Measurements from ENCODE around the gene OR8U1. TPM values are rescaled to one million over a fixed set of nuclear protein-coding genes. Genes with fewer than 3 reads are reported as not detected.
"Not testable (repeated sequence)": the region's sequence is repeated elsewhere in the genome, so short reads cannot be mapped to it uniquely, and the experiment has no call there.

OR8U1 gene
- total RNA-seq: not detected

GRCh38 chr11:56375324-56375723, at the start of gene OR8U1:
Gene OR8U1, plus strand, starts transcription at chr11:56375624. Its CDS starts 0 bp downstream, at chr11:56375624.
- H3K27me3 ChIP-seq (ENCODE audit: control insufficient read depth in 3 of 3, insufficient read depth in 3 of 3, low read length in 3 of 3): no peaks in the 10 kb centered on the region
- no peak within 1 kb of the TSS for H3K27ac ChIP-seq (ENCODE audit: low read depth, low read length)
- no peak within 1 kb of the TSS for H3K9ac ChIP-seq (ENCODE audit: low read depth in 1 of 3, low read length in 3 of 3)
- no peak within 1 kb of the TSS for H3K4me3 ChIP-seq (ENCODE audit: low read length in 3 of 3)
- H3K9me3 ChIP-seq (ENCODE audit: control insufficient read depth in 3 of 3, low read length in 3 of 3): peaks cover 0 to 2% (median 0%) of the 10 kb centered on the region in 3 donors
- no peaks in the 10 kb centered on the region for H3K36me3 ChIP-seq (ENCODE audit: control insufficient read depth in 3 of 3, insufficient read depth in 3 of 3, low read length in 3 of 3)
- no peaks in the 10 kb centered on the region for H3K4me1 ChIP-seq (ENCODE audit: control insufficient read depth in 3 of 3, insufficient read depth in 3 of 3, low read length in 3 of 3)

- no peaks in the 10 kb centered on the region for H3K27me3 ChIP-seq (ENCODE audit: control insufficient read depth in 3 of 3, insufficient read depth in 3 of 3, low read length in 3 of 3)
These were observed 43.4 kb upstream of the OR8U1 start for GRCh38 chr11:56331861-56332491.

GRCh38 chr11:56333156-56333555, 42.3 kb upstream of the OR8U1 start:
- H3K9ac ChIP-seq (ENCODE audit: low read depth in 1 of 3, low read length in 3 of 3): no peak overlapping the region
- H3K4me3 ChIP-seq (ENCODE audit: low read length in 3 of 3): no peak overlapping the region
- H3K36me3 ChIP-seq (ENCODE audit: control insufficient read depth in 3 of 3, insufficient read depth in 3 of 3, low read length in 3 of 3): no peaks in the 10 kb centered on the region
- H3K4me1 ChIP-seq (ENCODE audit: control insufficient read depth in 3 of 3, insufficient read depth in 3 of 3, low read length in 3 of 3): no peaks in the 10 kb centered on the region
- H3K27me3 ChIP-seq (ENCODE audit: control insufficient read depth in 3 of 3, insufficient read depth in 3 of 3, low read length in 3 of 3): no peaks in the 10 kb centered on the region
- no peak overlapping the region for H3K27ac ChIP-seq (ENCODE audit: low read depth, low read length)
- H3K9me3 ChIP-seq (ENCODE audit: control insufficient read depth in 3 of 3, low read length in 3 of 3): no peaks in the 10 kb centered on the region

More at GRCh38 chr11:56331861-56332491, 43.4 kb upstream of the OR8U1 start:
- H3K4me1 ChIP-seq (ENCODE audit: control insufficient read depth in 3 of 3, insufficient read depth in 3 of 3, low read length in 3 of 3): no peaks in the 10 kb centered on the region
- H3K27ac ChIP-seq (ENCODE audit: low read depth, low read length): no peak overlapping the region
- H3K4me3 ChIP-seq (ENCODE audit: low read length in 3 of 3): no peak overlapping the region
- H3K9ac ChIP-seq (ENCODE audit: low read depth in 1 of 3, low read length in 3 of 3): no peak overlapping the region
- H3K36me3 ChIP-seq (ENCODE audit: control insufficient read depth in 3 of 3, insufficient read depth in 3 of 3, low read length in 3 of 3): no peaks in the 10 kb centered on the region
- H3K9me3 ChIP-seq (ENCODE audit: control insufficient read depth in 3 of 3, low read length in 3 of 3): no peaks in the 10 kb centered on the region

DNA sequence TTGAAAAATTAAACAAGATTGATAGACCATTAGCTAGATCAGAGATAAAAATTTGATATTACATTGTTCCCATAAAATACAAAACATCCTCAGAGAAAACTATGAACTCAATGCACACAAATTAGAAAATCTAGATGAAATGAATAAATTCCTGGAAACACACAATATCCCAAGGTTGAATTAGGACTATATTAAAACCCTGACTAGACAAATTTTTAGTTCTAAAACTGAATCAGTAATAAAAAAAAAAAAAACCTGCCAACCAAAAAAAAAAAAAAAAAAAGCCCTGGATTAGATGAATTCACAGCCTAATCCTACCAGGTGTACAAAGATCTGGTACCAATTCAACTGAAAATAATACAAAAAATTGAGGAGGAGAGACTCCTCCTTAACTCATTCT, 35.1 kb upstream of the OR8U1 start:
- no peak overlapping the region for H3K27ac ChIP-seq (ENCODE audit: low read depth, low read length)
- H3K36me3 ChIP-seq (ENCODE audit: control insufficient read depth in 3 of 3, insufficient read depth in 3 of 3, low read length in 3 of 3): no peaks in the 10 kb centered on the region
- H3K4me1 ChIP-seq (ENCODE audit: control insufficient read depth in 3 of 3, insufficient read depth in 3 of 3, low read length in 3 of 3): no peaks in the 10 kb centered on the region
- no peak overlapping the region for H3K9ac ChIP-seq (ENCODE audit: low read depth in 1 of 3, low read length in 3 of 3)
- H3K9me3 ChIP-seq (ENCODE audit: control insufficient read depth in 3 of 3, low read length in 3 of 3): no peaks in the 10 kb centered on the region
- no peaks in the 10 kb centered on the region for H3K27me3 ChIP-seq (ENCODE audit: control insufficient read depth in 3 of 3, insufficient read depth in 3 of 3, low read length in 3 of 3)
- H3K4me3 ChIP-seq (ENCODE audit: low read length in 3 of 3): no peak overlapping the region

DNA sequence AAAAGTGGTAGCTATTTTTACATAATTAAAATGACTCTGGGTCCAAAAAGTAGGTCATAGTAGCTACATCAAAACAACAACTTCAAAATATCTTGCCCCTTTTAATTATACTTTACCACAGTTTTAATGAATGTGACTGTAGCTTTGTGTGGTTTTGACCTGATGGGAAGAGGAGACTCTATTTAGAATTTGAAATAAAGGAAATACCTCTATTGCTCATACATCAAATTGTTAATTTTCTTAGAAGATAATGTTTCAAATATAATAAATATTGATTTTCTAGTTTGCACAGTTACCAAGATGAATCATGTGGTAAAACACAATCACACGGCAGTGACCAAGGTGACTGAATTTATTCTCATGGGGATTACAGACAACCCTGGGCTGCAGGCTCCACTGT, 29.7 kb upstream of the OR8U1 start, which contains the start of gene OR8K1:
OR8K1 (plus strand) TSS at position 301 of the 400 bp plus-strand sequence; CDS start at position 301, 0 bp downstream.
- no peaks in the 10 kb centered on the region for H3K4me1 ChIP-seq (ENCODE audit: control insufficient read depth in 3 of 3, insufficient read depth in 3 of 3, low read length in 3 of 3)

DNA sequence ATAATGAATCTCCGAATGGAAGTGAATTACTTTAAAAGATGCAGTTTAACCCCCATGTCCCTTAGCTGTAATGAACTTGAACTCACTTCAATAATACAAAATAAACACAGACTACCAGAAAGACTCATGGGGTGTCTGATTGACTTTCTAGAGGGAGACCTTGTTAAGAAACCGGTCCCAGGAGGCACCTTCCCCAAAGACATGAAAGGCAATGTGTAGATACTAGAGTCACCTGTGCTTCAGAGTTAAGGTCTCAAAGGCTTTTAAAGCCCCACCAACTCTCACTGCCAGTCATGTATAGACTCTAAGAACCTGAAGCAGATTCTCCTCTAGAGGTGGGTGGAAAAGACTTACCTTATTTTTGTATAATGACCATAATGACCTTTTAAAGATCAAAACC, 21.4 kb upstream of the OR8U1 start, which contains the start of gene OR8J1:
OR8J1 (plus strand) TSS at position 301 of the 400 bp plus-strand sequence. CDS start 5,956 bp downstream, outside the sequence.
- Histone ChIP-seq H3K4me1 (ENCODE audit: control insufficient read depth in 3 of 3, insufficient read depth in 3 of 3, low read length in 3 of 3) (no peaks in the 10 kb centered on the region), H3K4me3 (ENCODE audit: low read length in 3 of 3) (no peak within 1 kb of the TSS), H3K27me3 (ENCODE audit: control insufficient read depth in 3 of 3, insufficient read depth in 3 of 3, low read length in 3 of 3) (no peaks in the 10 kb centered on the region), H3K9me3 (ENCODE audit: control insufficient read depth in 3 of 3, low read length in 3 of 3) (no peaks in the 10 kb centered on the region), H3K27ac (ENCODE audit: low read depth, low read length) (no peak within 1 kb of the TSS), H3K9ac (ENCODE audit: low read depth in 1 of 3, low read length in 3 of 3) (no peak within 1 kb of the TSS), H3K36me3 (ENCODE audit: control insufficient read depth in 3 of 3, insufficient read depth in 3 of 3, low read length in 3 of 3) (no peaks in the 10 kb centered on the region)

More for the DNA sequence above, 29.7 kb upstream of the OR8U1 start, which contains the start of gene OR8K1:
- Histone ChIP-seq H3K9me3 (ENCODE audit: control insufficient read depth in 3 of 3, low read length in 3 of 3) (no peaks in the 10 kb centered on the region), H3K9ac (ENCODE audit: low read depth in 1 of 3, low read length in 3 of 3) (no peak within 1 kb of the TSS), H3K4me3 (ENCODE audit: low read length in 3 of 3) (no peak within 1 kb of the TSS), H3K27me3 (ENCODE audit: control insufficient read depth in 3 of 3, insufficient read depth in 3 of 3, low read length in 3 of 3) (no peaks in the 10 kb centered on the region), H3K27ac (ENCODE audit: low read depth, low read length) (no peak within 1 kb of the TSS), H3K36me3 (ENCODE audit: control insufficient read depth in 3 of 3, insufficient read depth in 3 of 3, low read length in 3 of 3) (no peaks in the 10 kb centered on the region)

DNA sequence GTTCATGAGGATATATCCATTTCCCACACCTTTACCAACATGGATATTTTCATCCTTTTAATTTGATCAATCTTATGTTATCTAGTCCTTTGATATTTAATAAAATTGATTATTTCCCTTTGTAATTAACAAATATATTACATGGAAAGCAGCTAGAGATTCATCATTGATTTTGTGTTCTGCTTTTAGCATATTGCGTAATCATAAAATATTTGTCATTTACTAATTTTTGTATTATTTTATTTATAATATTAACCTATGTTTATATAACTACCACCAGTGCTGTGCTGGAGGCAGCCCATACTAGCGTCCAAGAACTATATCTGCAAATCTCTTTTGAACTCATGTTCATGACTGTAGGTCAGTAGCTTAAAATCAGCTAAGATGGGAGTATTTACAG, 4.7 kb downstream of the OR8U1 start:
- H3K27ac ChIP-seq (ENCODE audit: low read depth, low read length): no peak overlapping the region
- peaks cover 0 to 2% (median 0%) of the 10 kb centered on the region in 3 donors for H3K9me3 ChIP-seq (ENCODE audit: control insufficient read depth in 3 of 3, low read length in 3 of 3)
- no peak overlapping the region for H3K4me3 ChIP-seq (ENCODE audit: low read length in 3 of 3)
- H3K9ac ChIP-seq (ENCODE audit: low read depth in 1 of 3, low read length in 3 of 3): no peak overlapping the region
- H3K4me1 ChIP-seq (ENCODE audit: control insufficient read depth in 3 of 3, insufficient read depth in 3 of 3, low read length in 3 of 3): no peaks in the 10 kb centered on the region
- no peaks in the 10 kb centered on the region for H3K27me3 ChIP-seq (ENCODE audit: control insufficient read depth in 3 of 3, insufficient read depth in 3 of 3, low read length in 3 of 3)
- no peaks in the 10 kb centered on the region for H3K36me3 ChIP-seq (ENCODE audit: control insufficient read depth in 3 of 3, insufficient read depth in 3 of 3, low read length in 3 of 3)

DNA sequence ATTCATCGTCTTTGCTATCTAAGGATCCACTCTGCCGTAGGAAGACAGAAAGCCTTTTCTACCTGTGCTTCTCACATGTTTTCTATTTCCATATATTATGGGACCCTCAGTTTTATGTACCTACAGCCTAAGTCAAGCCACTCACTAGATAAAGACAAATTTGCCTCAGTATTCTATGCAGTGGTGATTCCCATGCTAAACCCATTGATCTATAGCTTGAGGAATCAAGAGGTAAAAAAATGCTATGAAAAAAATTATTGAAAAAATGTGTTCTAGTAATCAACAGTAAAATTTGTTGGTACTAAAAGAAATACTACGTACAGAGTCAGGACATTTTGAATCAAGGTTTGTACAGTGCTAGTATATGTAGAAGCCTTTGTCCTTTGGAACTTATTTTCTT, 19.0 kb downstream of the OR8U1 start:
- H3K27ac ChIP-seq (ENCODE audit: low read depth, low read length): no peak overlapping the region
- H3K9me3 ChIP-seq (ENCODE audit: control insufficient read depth in 3 of 3, low read length in 3 of 3): no peaks in the 10 kb centered on the region
- H3K36me3 ChIP-seq (ENCODE audit: control insufficient read depth in 3 of 3, insufficient read depth in 3 of 3, low read length in 3 of 3): no peaks in the 10 kb centered on the region
- no peaks in the 10 kb centered on the region for H3K27me3 ChIP-seq (ENCODE audit: control insufficient read depth in 3 of 3, insufficient read depth in 3 of 3, low read length in 3 of 3)
- H3K4me1 ChIP-seq (ENCODE audit: control insufficient read depth in 3 of 3, insufficient read depth in 3 of 3, low read length in 3 of 3): no peaks in the 10 kb centered on the region
- no peak overlapping the region for H3K9ac ChIP-seq (ENCODE audit: low read depth in 1 of 3, low read length in 3 of 3)
- no peak overlapping the region for H3K4me3 ChIP-seq (ENCODE audit: low read length in 3 of 3)

DNA sequence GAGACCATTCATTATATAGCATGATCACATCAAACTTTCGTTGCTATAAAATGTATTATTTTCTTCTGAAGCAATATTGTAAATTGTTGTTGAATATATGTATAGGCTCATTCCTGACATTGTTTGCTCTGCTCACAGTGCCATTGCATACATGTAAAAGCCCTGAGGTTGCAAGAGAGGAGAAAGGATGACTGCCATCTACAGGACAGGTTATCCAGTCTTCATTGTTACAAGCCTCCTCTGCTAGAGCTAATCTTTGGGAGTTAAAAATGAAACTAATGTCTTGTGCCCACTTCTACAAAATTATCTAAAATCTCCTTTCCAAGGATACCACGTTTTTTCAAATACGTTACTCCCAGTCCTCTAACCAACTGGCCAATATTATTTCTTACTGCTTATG, 20.6 kb downstream of the OR8U1 start:
- H3K36me3 ChIP-seq (ENCODE audit: control insufficient read depth in 3 of 3, insufficient read depth in 3 of 3, low read length in 3 of 3): no peaks in the 10 kb centered on the region
- H3K4me1 ChIP-seq (ENCODE audit: control insufficient read depth in 3 of 3, insufficient read depth in 3 of 3, low read length in 3 of 3): no peaks in the 10 kb centered on the region
- no peak overlapping the region for H3K4me3 ChIP-seq (ENCODE audit: low read length in 3 of 3)
- H3K27me3 ChIP-seq (ENCODE audit: control insufficient read depth in 3 of 3, insufficient read depth in 3 of 3, low read length in 3 of 3): no peaks in the 10 kb centered on the region
- no peak overlapping the region for H3K27ac ChIP-seq (ENCODE audit: low read depth, low read length)
- H3K9me3 ChIP-seq (ENCODE audit: control insufficient read depth in 3 of 3, low read length in 3 of 3): no peaks in the 10 kb centered on the region
- H3K9ac ChIP-seq (ENCODE audit: low read depth in 1 of 3, low read length in 3 of 3): no peak overlapping the region

DNA sequence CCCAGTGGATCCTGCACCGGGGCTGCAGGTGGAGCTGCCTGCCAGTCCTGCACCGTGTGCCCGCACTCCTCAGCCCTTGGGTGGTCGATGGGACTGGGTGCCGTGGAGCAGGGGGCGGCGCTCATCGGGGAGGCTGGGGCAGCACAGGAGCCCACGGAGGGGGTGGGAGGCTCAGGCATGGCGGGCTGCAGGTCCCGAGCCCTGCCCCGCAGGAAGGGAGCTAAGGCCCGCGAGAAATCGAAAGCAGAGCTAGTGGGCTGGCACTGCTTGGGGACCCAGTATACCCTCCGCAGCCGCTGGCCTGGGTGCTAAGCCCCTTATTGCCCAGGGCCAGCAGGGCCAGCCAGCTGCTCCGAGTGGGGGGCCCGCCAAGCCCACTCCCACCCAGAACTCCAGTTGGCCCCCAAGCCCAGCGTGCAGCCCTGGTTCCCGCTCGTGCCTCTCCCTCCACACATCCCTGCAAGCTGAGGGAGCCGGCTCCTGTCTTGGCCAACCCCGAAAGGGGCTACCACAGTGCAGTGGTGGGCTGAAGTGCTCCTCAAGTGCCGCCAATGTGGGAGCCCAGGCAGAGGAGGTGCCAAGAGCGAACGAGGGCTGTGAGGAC, 26.5 kb downstream of the OR8U1 start:
- H3K4me1 ChIP-seq (ENCODE audit: control insufficient read depth in 3 of 3, insufficient read depth in 3 of 3, low read length in 3 of 3); H3K36me3 ChIP-seq (ENCODE audit: control insufficient read depth in 3 of 3, insufficient read depth in 3 of 3, low read length in 3 of 3); H3K9ac ChIP-seq (ENCODE audit: low read depth in 1 of 3, low read length in 3 of 3); H3K4me3 ChIP-seq (ENCODE audit: low read length in 3 of 3); H3K27me3 ChIP-seq (ENCODE audit: control insufficient read depth in 3 of 3, insufficient read depth in 3 of 3, low read length in 3 of 3); H3K27ac ChIP-seq (ENCODE audit: low read depth, low read length); H3K9me3 ChIP-seq (ENCODE audit: control insufficient read depth in 3 of 3, low read length in 3 of 3): not testable (repeated sequence)

Data from skeletal muscle tissue (tissue), 4 donors.